Gastroesophageal sphincter (tissue), 4 donors: ENCODE data around the gene ZNF616. TPM values are rescaled to one million over a fixed set of nuclear protein-coding genes. Genes with fewer than 3 reads are reported as not detected.

Source experiments
- ATAC-seq: fragments of 150-250 bp; one replicate; pipeline ENCODE4 v1.9.1; 2016; ENCODE audit warnings: mild to moderate bottlenecking, moderate library complexity
- H3K27ac ChIP-seq, 4 donors: fragments of 200-600 bp; sonication (generic) in 3 of 4; 1 replicate in 3 of 4; 2 replicates in 1 of 4; pipeline ENCODE4 v1.5.1; 2016 to 2019
- H3K27me3 ChIP-seq: fragments of 200-600 bp; sonication (generic); one replicate; pipeline ENCODE4 v1.5.1; 2019
- H3K36me3 ChIP-seq, 2 donors: fragments of 200-600 bp; sonication (generic); one replicate each; pipeline ENCODE4 v1.5.1; 2019; ENCODE audit warnings: control low read depth in 1 of 2
- H3K4me1 ChIP-seq, 3 donors: fragments of 200-600 bp; sonication (generic); 1 replicate in 2 of 3; 2 replicates in 1 of 3; pipeline ENCODE4 v1.5.1; 2016 to 2019; ENCODE audit warnings: control low read depth in 2 of 3
- H3K4me3 ChIP-seq, 2 donors: fragments of 200-600 bp; sonication (generic); one replicate each; pipeline ENCODE4 v1.5.1; 2019; ENCODE audit warnings: mild to moderate bottlenecking in 1 of 2, moderate library complexity in 1 of 2
- H3K9me3 ChIP-seq, 3 donors: fragments of 200-600 bp; sonication (generic); one replicate each; pipeline ENCODE4 v1.5.1; 2017 to 2019; ENCODE audit warnings: control low read depth in 2 of 3
- EP300 ChIP-seq: sonication (generic); formaldehyde crosslinking; IDR thresholded peaks from one replicate; pipeline ENCODE4 v1.6.1; 2017; ENCODE audit warnings: antibody characterized with exemption, mild to moderate bottlenecking
- POLR2A ChIP-seq, 2 donors: fragments of 450-650 bp; IDR thresholded peaks; one replicate each; pipeline ENCODE4 v1.6.1; 2017; ENCODE audit warnings: antibody characterized with exemption in 2 of 2, mild to moderate bottlenecking in 2 of 2, moderate library complexity in 1 of 2
- POLR2AphosphoS5 ChIP-seq: sonication (generic); formaldehyde crosslinking; IDR thresholded peaks from one replicate; pipeline ENCODE4 v1.6.1; 2017; ENCODE audit warnings: antibody characterized with exemption
- WGBS, 2 donors: methylation state at CpG; one replicate each; pipeline ENCODE4 v1.1.5; 2018; ENCODE audit warnings: low coverage in 1 of 2; 5-methylcytosine and 5-hydroxymethylcytosine counted together
- total RNA-seq, 4 donors: library from RNA; depleted of rRNA; stranded (reverse); fragments of >200 nt; gene quantifications; one replicate each; pipeline ENCODE4 v1.1.0, GENCODE V29; 2016
- TF ChIP-seq, protein P1 (sequence below), 4 experiments: fragments of 200-600 bp in 2 of 4; fragments of 450-650 bp in 2 of 4; sonication (generic) in 1 of 4; IDR thresholded peaks; one replicate each; pipeline ENCODE4 v1.5.1; 2017 to 2019; ENCODE audit warnings: antibody characterized with exemption in 4 of 4, mild to moderate bottlenecking in 2 of 4, moderate library complexity in 2 of 4

Gene ZNF616
- total RNA-seq, 4 donors from 2014 or later: 4.0 to 11.2 (median 5.8) TPM

DNA sequence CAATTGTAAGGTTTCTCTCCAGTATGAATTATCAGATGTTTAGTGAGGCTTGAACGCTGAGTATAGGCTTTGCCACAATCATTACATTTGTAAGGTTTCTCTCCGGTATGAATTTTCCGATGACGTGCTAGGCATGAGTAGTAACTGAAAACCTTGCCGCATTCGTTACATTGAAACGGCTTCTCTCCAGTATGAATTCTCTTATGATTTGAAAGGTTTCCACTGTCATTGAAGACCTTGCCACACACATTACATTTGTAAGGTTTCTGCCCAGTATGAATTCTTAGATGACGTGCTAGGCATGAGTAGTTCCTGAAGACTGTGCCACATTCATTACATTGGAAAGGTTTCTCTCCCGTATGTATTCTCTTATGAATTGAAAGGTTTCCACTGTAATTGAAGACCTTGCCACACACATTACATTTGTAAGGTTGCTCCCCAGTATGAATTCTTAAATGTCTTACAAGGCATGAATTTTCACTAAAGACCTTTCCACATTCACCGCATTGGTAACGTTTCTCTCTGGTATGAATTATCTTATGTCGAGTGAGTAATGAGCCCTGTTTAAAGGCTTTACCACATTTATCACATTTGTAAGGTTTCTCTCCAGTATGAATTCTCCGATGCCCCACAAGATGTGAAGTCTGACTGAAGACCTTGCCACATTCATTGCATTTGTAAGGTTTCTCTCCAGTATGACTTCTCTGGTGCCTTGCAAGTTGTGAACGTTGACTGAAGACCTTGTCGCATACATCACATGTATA lies 16.0 kb upstream of the ZNF616 start:
- WGBS, 2 donors: 95 to 96% methylated on average over 14 to 15 of the region's 15 CpGs
- Histone ChIP-seq H3K9me3 (peaks cover 0 to 29% (median 0%) of the 10 kb centered on the region in 3 donors), H3K27ac (no peak overlapping the region), H3K27me3 (no peaks in the 10 kb centered on the region), H3K4me1 (no peaks in the 10 kb centered on the region), H3K4me3 (no peak overlapping the region), H3K36me3 (peaks cover 4 to 75% of the 10 kb centered on the region in 2 donors)
- TF ChIP-seq POLR2A (IDR thresholded peaks at IDR 0.05) (no peak), POLR2AphosphoS5 (no peak), EP300 (no peak)
- TF ChIP-seq, protein P1, sequence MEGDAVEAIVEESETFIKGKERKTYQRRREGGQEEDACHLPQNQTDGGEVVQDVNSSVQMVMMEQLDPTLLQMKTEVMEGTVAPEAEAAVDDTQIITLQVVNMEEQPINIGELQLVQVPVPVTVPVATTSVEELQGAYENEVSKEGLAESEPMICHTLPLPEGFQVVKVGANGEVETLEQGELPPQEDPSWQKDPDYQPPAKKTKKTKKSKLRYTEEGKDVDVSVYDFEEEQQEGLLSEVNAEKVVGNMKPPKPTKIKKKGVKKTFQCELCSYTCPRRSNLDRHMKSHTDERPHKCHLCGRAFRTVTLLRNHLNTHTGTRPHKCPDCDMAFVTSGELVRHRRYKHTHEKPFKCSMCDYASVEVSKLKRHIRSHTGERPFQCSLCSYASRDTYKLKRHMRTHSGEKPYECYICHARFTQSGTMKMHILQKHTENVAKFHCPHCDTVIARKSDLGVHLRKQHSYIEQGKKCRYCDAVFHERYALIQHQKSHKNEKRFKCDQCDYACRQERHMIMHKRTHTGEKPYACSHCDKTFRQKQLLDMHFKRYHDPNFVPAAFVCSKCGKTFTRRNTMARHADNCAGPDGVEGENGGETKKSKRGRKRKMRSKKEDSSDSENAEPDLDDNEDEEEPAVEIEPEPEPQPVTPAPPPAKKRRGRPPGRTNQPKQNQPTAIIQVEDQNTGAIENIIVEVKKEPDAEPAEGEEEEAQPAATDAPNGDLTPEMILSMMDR (IDR thresholded peaks at IDR 0.05): no peak
- no peak for ATAC-seq

DNA sequence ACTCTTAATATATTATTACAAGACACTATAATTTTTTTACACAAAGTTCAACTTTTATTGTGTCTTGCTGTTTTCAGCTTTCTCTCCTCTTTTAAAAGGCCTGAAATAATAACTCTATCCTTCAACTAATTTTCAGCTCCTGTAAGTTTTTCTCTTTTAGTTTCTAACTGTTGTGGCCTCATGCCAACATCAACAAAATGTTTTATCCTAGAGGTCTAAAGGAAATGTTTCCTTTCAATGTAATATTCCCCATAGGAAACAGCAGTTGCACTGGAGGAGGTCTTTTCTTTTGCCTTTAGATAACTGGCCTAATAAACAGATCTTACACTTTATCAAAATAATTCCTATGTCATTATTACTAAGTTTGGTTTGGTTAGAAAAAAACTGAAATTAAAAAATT lies 8.5 kb upstream of the ZNF616 start:
- Histone ChIP-seq H3K4me3 (no peak overlapping the region), H3K27me3 (no peaks in the 10 kb centered on the region), H3K36me3 (peaks cover 0 to 6% of the 10 kb centered on the region in 2 donors), H3K4me1 (no peaks in the 10 kb centered on the region), H3K27ac (no peak overlapping the region), H3K9me3 (no peaks in the 10 kb centered on the region)
- no peak for ATAC-seq
- TF ChIP-seq EP300: no peak
- no peak for TF ChIP-seq POLR2A (IDR thresholded peaks at IDR 0.05)
- TF ChIP-seq, protein P1 (IDR thresholded peaks at IDR 0.05): no peak
- no peak for TF ChIP-seq POLR2AphosphoS5

DNA sequence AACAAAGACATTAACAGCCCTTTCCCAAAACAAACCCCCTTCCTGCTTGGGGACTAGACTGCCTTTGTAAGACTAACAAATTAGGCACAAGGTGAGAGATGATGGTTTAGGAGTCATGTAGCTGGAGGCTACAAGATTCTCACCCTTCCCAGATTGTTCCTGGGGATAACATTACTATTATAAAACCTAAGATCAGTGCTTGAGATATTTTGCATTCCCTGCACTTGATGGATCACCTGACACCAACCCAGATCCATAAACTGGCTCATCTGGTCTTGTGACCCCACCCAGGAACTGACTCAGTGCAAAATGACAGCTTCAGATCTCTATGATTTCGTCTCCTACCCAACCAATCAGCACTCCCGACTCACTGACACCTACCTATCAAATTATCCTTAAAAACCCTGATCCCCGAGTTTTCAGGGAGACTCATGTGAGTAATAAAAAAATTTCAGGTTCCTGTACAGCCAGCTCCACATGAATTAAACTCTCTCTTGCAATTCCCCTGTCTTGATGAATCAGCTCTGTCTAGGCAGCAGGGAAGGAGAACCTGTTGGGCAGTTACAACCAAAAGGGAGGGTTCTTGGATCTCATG lies 2.4 kb upstream of the ZNF616 start:
- Histone ChIP-seq H3K9me3 (no peaks in the 10 kb centered on the region), H3K27ac (no peak overlapping the region), H3K4me3 (no peak overlapping the region), H3K27me3 (no peaks in the 10 kb centered on the region), H3K4me1 (peaks cover 0 to 24% (median 10%) of the 10 kb centered on the region in 3 donors), H3K36me3 (no peaks in the 10 kb centered on the region)
- WGBS, 2 donors: 73 to 83% methylated on average over 3 of the region's 3 CpGs
- no peak for ATAC-seq
- TF ChIP-seq POLR2AphosphoS5 (no peak), POLR2A (IDR thresholded peaks at IDR 0.05) (no peak), EP300 (no peak)
- TF ChIP-seq, protein P1 (IDR thresholded peaks at IDR 0.05): no peak

DNA sequence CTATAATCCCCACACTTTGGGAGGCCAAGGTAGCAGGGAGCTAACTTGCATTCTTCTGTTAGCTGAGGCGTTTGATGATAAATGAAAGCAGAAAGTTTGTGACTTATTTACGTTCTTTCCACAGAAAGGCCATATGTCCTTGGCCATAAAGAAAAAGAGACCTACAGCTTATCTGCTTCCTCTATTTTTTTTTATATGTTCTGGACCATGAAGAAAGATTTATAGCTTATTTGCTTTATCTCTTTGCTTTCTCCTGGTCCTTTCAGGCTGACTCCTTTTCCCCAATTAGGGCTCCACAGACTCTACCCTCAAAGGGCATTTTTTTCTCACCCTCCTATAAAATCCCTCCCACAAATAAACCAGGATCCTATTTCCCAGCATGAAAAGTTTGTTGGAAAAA lies 1.5 kb upstream of the ZNF616 start:
- Histone ChIP-seq H3K27ac (no peak overlapping the region), H3K27me3 (no peaks in the 10 kb centered on the region), H3K4me1 (peaks cover 0 to 24% (median 10%) of the 10 kb centered on the region in 3 donors), H3K9me3 (no peaks in the 10 kb centered on the region), H3K36me3 (no peaks in the 10 kb centered on the region), H3K4me3 (no peak overlapping the region)
- WGBS, 2 donors: 88 to 95% methylated on average over 2 of the region's 2 CpGs
- ATAC-seq: no peak
- TF ChIP-seq POLR2A (IDR thresholded peaks at IDR 0.05): no peak
- TF ChIP-seq, protein P1 (IDR thresholded peaks at IDR 0.05): no peak
- no peak for TF ChIP-seq POLR2AphosphoS5
- TF ChIP-seq EP300: no peak
